ENCODE measurements around the gene BANF2.
"Not testable (repeated sequence)": the region's sequence is repeated elsewhere in the genome, so short reads cannot be mapped to it uniquely, and the experiment has no call there.

BANF2 gene

GRCh38 chr20:17655865-17656479 is 43.8 kb upstream of the BANF2 start:
- H3K27ac ChIP-seq (ENCODE audit: poor library complexity, severe bottlenecking) = no peak overlapping the region

GRCh38 chr20:17657079-17657825 is 42.5 kb upstream of the BANF2 start:
- peaks cover 77% of the 10 kb centered on the region for H3K36me3 ChIP-seq (ENCODE audit: low read depth)

More at GRCh38 chr20:17655865-17656479, 43.8 kb upstream of the BANF2 start:
- peak; percentile 22 for DNase-seq (ENCODE audit: low spot score)
- no peaks in the 10 kb centered on the region for H3K27me3 ChIP-seq (ENCODE audit: insufficient read depth, poor library complexity, severe bottlenecking)
- no peaks in the 10 kb centered on the region for H3K4me1 ChIP-seq (ENCODE audit: insufficient read depth, poor library complexity, severe bottlenecking)
- TF ChIP-seq, protein P1, sequence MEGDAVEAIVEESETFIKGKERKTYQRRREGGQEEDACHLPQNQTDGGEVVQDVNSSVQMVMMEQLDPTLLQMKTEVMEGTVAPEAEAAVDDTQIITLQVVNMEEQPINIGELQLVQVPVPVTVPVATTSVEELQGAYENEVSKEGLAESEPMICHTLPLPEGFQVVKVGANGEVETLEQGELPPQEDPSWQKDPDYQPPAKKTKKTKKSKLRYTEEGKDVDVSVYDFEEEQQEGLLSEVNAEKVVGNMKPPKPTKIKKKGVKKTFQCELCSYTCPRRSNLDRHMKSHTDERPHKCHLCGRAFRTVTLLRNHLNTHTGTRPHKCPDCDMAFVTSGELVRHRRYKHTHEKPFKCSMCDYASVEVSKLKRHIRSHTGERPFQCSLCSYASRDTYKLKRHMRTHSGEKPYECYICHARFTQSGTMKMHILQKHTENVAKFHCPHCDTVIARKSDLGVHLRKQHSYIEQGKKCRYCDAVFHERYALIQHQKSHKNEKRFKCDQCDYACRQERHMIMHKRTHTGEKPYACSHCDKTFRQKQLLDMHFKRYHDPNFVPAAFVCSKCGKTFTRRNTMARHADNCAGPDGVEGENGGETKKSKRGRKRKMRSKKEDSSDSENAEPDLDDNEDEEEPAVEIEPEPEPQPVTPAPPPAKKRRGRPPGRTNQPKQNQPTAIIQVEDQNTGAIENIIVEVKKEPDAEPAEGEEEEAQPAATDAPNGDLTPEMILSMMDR (IDR thresholded peaks at IDR 0.05; ENCODE audit: poor library complexity, severe bottlenecking) = no peak
- ATAC-seq (ENCODE audit: low read depth) = no peak
- H3K4me3 ChIP-seq (ENCODE audit: severe bottlenecking) = no peak overlapping the region
- H3K36me3 ChIP-seq (ENCODE audit: low read depth) = peaks cover 83% of the 10 kb centered on the region
- no peaks in the 10 kb centered on the region for H3K9me3 ChIP-seq (ENCODE audit: severe bottlenecking)

DNA sequence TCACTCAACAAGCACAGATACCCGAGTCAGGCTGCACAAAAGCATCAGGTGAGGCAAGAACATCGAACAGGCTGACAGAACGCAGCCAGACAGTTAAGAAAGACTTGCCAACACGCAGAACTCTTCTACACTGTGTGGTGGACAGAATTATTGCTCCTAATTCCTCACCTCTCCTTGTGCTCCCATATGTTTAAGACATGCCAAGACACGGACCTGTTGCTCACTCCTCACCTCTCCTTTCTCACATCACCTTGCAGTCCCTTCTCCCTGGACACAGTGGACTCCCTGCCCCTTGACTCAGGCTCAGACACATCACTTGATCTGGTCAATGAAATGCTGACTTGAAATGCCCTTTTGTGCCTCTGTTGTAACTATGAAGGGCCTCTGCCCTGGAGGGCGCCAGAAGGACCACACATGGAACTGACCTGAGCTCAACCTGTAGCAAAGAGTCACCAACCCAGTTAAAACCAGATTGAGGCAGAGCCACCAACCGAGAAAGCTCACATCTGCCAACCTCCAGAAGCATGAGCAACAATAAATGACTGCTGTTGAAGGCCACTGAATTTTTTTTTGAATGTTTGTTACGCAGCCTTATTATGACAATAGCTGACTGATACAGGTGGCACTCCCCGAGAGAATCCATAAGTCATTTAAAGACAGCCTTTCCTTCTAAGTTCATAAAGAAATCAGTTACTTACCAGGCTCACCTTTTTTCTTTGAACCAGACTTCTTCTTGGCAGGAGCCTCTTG is 41.7 kb upstream of the BANF2 start:
- H3K36me3 ChIP-seq (ENCODE audit: low read depth) = peaks cover 74% of the 10 kb centered on the region
- H3K9me3 ChIP-seq (ENCODE audit: severe bottlenecking) = no peaks in the 10 kb centered on the region
- TF ChIP-seq, protein P1 (IDR thresholded peaks at IDR 0.05; ENCODE audit: poor library complexity, severe bottlenecking) = no peak
- no peaks in the 10 kb centered on the region for H3K4me1 ChIP-seq (ENCODE audit: insufficient read depth, poor library complexity, severe bottlenecking)
- no peak for ATAC-seq (ENCODE audit: low read depth)
- H3K27ac ChIP-seq (ENCODE audit: poor library complexity, severe bottlenecking) = no peak overlapping the region
- no peaks in the 10 kb centered on the region for H3K27me3 ChIP-seq (ENCODE audit: insufficient read depth, poor library complexity, severe bottlenecking)
- DNase-seq (ENCODE audit: low spot score) = peak; percentile 16
- no peak overlapping the region for H3K4me3 ChIP-seq (ENCODE audit: severe bottlenecking)

More at GRCh38 chr20:17657079-17657825, 42.5 kb upstream of the BANF2 start:
- Histone ChIP-seq H3K4me3 (ENCODE audit: severe bottlenecking) (no peak overlapping the region), H3K27ac (ENCODE audit: poor library complexity, severe bottlenecking) (no peak overlapping the region), H3K27me3 (ENCODE audit: insufficient read depth, poor library complexity, severe bottlenecking) (no peaks in the 10 kb centered on the region), H3K4me1 (ENCODE audit: insufficient read depth, poor library complexity, severe bottlenecking) (no peaks in the 10 kb centered on the region), H3K9me3 (ENCODE audit: severe bottlenecking) (no peaks in the 10 kb centered on the region)
- DNase-seq (ENCODE audit: low spot score) (peak; percentile 18), ATAC-seq (ENCODE audit: low read depth) (no peak)
- TF ChIP-seq, protein P1 (IDR thresholded peaks at IDR 0.05; ENCODE audit: poor library complexity, severe bottlenecking) = no peak

DNA sequence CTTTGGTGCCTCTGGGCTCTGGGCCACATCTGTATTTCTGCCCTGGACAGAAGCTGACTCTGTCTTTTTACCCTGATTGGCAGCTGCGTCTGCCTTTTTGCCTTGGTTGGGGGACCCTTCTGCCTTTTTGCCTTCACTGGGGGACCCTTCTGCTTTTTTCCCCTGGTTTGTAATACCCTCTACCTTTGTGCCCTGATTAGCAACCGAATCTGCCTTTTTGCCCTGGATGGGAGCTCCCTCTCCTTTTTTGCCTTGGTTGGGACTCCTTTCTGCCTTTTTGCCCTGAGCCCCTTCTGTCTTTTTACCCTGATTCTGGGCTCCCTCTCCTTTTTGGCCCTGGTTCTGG is 41.1 kb upstream of the BANF2 start:
- peaks cover 73% of the 10 kb centered on the region for H3K36me3 ChIP-seq (ENCODE audit: low read depth)
- no peaks in the 10 kb centered on the region for H3K27me3 ChIP-seq (ENCODE audit: insufficient read depth, poor library complexity, severe bottlenecking)
- no peak overlapping the region for H3K27ac ChIP-seq (ENCODE audit: poor library complexity, severe bottlenecking)
- ATAC-seq (ENCODE audit: low read depth) (no peak), DNase-seq (ENCODE audit: low spot score) (peak; percentile 18)
- no peaks in the 10 kb centered on the region for H3K4me1 ChIP-seq (ENCODE audit: insufficient read depth, poor library complexity, severe bottlenecking)
- TF ChIP-seq, protein P1 (IDR thresholded peaks at IDR 0.05; ENCODE audit: poor library complexity, severe bottlenecking) = no peak
- no peaks in the 10 kb centered on the region for H3K9me3 ChIP-seq (ENCODE audit: severe bottlenecking)
- no peak overlapping the region for H3K4me3 ChIP-seq (ENCODE audit: severe bottlenecking)

- H3K36me3 ChIP-seq (ENCODE audit: low read depth) = peaks cover 65% of the 10 kb centered on the region
- DNase-seq (ENCODE audit: low spot score) = peak; percentile 11
- not testable (repeated sequence) for H3K27ac ChIP-seq (ENCODE audit: poor library complexity, severe bottlenecking); H3K27me3 ChIP-seq (ENCODE audit: insufficient read depth, poor library complexity, severe bottlenecking); H3K4me1 ChIP-seq (ENCODE audit: insufficient read depth, poor library complexity, severe bottlenecking); H3K4me3 ChIP-seq (ENCODE audit: severe bottlenecking); ATAC-seq (ENCODE audit: low read depth); H3K9me3 ChIP-seq (ENCODE audit: severe bottlenecking)
Observed at GRCh38 chr20:17659344-17659743, 40.4 kb upstream of the BANF2 start.

Measured in RWPE2 (cell line).